ENCODE results near the gene PAFAH1B2.
"Not testable (repeated sequence)": the region's sequence is repeated elsewhere in the genome, so short reads cannot be mapped to it uniquely, and the experiment has no call there.

PAFAH1B2 gene

DNA sequence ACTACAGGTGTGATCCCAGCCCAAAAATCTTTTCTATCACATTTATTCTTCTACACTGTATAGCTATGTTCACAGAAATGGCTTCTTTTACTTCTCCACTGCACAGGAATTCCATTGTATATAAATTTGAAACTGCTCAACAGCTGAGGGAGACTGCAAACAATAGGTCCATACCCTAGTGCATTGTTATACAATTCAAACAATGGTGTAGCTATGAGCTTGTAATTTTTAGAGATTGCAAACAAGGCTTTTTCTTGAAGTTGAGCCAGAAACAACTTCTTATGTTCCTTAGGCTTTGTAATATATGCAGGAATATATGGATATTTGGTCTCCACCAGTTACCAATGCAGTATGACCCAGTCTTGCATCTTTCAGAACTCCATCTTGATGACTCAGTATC lies 26.4 kb upstream of the PAFAH1B2 start:
- DNase-seq (ENCODE audit: low spot score) = no peak
- TF ChIP-seq, protein P1, sequence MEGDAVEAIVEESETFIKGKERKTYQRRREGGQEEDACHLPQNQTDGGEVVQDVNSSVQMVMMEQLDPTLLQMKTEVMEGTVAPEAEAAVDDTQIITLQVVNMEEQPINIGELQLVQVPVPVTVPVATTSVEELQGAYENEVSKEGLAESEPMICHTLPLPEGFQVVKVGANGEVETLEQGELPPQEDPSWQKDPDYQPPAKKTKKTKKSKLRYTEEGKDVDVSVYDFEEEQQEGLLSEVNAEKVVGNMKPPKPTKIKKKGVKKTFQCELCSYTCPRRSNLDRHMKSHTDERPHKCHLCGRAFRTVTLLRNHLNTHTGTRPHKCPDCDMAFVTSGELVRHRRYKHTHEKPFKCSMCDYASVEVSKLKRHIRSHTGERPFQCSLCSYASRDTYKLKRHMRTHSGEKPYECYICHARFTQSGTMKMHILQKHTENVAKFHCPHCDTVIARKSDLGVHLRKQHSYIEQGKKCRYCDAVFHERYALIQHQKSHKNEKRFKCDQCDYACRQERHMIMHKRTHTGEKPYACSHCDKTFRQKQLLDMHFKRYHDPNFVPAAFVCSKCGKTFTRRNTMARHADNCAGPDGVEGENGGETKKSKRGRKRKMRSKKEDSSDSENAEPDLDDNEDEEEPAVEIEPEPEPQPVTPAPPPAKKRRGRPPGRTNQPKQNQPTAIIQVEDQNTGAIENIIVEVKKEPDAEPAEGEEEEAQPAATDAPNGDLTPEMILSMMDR (IDR thresholded peaks at IDR 0.05) = no peak
- Histone ChIP-seq H3K27ac (no peak overlapping the region), H3K4me3 (no peak overlapping the region)

DNA sequence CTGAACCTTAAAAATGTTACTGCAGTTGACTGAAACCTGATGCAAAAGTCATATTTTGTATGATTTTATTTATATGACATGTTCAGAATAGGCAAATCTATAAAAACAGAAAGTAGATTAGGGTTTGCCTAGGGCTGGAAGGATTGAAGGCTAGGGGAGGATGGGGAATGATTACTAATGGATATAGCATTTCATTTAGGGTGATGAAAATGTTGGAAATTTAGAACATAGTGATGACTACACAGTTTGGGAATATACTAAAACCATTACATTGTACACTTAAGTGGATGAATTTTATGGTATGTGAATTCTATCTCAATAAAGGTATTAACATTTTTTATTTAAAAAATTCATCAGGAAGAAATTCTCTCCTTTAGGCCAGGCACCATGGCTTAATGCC lies 22.9 kb upstream of the PAFAH1B2 start:
- no peak overlapping the region for H3K4me3 ChIP-seq
- H3K27ac ChIP-seq = no peak overlapping the region
- DNase-seq (ENCODE audit: low spot score) = no peak
- TF ChIP-seq, protein P1 (IDR thresholded peaks at IDR 0.05) = no peak

DNA sequence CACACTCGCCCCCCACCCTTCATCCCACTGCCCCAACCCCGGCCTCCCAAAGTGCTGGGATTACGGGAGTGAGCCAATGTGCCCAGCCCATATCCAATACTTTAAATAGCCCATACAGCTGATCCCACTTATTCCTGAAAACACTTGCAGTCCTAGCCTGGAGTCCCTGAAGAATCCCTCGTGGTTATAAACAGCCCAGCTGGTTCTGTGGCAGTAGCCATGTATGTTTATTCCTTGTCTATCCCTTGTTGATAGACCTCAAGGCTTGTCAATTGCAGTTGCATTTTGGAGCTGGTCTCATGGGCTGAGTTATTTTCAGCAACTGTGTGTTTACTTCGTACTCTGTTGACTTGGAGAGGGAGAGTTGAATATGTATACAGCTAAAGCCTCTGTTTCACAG lies 21.5 kb upstream of the PAFAH1B2 start:
- no peak for DNase-seq (ENCODE audit: low spot score)
- TF ChIP-seq, protein P1 (IDR thresholded peaks at IDR 0.05) = no peak
- H3K4me3 ChIP-seq = no peak overlapping the region

DNA sequence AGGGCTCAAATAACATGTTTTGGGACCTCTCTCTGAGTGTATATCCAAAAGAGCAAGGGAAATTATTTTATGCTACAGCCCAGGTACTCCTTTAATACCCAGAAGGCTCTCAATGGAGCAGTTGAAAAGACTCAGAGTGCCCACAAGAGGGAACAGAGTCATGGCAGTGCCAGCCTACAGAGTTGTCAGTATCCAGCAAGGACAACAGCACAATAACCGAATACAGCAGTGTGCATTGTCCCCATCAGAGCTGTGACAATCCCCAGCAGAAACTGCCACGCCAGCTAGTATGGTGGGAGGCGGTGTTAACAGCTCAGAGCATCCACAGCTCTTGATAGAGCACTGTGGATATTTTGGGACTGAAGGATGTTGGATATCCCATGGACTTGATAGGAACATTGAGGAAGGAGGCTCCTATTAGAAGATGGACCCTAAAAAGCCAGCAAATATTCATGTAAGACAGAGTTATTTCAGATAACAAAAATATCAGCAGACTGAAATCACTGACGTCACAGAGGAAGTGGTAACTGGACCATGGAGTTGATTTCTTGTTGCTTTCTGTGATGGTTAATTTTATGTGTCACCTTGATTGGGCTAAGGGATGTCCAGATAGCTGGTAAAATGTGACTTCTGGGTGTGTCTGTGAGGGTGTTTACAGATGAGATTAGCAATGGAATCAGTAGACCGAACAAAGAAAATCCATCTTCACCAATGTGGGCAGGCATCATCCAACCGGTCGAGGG lies 17.7 kb upstream of the PAFAH1B2 start:
- TF ChIP-seq, protein P1 (IDR thresholded peaks at IDR 0.05) = no peak
- no peak for DNase-seq (ENCODE audit: low spot score)
- Histone ChIP-seq H3K27ac (no peak overlapping the region), H3K4me3 (no peak overlapping the region)

More for the DNA sequence above, 21.5 kb upstream of the PAFAH1B2 start:
- no peak overlapping the region for H3K27ac ChIP-seq

DNA sequence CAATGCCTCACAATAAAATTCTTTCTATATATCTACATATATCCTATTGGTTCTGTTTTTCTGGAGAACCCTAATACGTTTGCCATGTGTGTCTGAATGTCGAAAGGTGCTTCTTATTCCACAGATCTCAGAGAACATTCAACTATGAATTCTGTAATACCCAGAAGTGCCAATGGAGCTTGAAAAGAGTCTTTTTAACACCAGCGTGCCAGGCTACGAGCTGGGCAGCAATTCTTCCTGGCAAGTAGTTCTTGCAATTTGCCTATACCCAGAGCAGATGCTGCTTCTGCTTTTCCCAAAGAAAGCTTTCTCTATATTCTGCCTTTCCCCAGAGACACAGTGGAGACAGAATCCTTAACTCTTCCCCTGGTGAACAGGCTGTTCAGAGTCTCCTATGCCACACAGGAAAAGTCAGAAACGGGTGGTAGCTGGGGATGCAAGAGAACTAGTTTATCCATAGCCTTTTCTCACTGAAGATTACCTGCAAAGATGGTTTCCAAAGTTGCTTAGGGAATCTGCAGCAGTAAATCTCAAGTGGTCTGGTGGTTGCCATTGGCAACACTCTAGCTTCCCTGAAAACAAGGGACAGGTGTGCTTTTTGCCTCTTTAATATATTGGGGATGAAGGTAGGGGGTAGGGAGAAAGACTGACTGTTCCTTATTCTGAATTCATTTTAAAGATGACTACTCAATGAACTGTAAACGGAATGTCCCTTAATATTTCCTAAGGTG lies 16.8 kb upstream of the PAFAH1B2 start:
- H3K27ac ChIP-seq = no peak overlapping the region
- H3K4me3 ChIP-seq = no peak overlapping the region
- DNase-seq (ENCODE audit: low spot score) = no peak
- TF ChIP-seq, protein P1 (IDR thresholded peaks at IDR 0.05) = no peak

DNA sequence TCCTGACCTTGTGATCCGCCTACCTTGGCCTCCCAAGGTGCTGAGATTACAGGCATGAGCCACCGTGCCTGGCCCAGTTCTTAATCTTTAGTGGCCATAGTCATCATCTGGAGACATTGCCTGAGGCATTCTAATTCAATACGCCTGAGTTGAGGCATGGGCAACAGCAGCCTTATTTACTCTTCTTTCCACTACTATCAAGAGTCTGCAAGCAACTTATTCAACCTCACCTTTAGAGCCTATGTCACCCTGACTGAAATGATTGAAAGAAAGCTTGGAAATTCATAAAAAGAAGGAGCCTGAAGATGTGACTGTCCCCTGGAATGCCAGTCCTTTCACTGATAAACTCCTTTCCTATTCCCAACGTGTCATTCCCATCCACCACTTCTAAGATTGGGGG lies 15.8 kb upstream of the PAFAH1B2 start:
- Histone ChIP-seq H3K27ac (no peak overlapping the region), H3K4me3 (no peak overlapping the region)
- TF ChIP-seq, protein P1 (IDR thresholded peaks at IDR 0.05) = no peak
- no peak for DNase-seq (ENCODE audit: low spot score)

DNA sequence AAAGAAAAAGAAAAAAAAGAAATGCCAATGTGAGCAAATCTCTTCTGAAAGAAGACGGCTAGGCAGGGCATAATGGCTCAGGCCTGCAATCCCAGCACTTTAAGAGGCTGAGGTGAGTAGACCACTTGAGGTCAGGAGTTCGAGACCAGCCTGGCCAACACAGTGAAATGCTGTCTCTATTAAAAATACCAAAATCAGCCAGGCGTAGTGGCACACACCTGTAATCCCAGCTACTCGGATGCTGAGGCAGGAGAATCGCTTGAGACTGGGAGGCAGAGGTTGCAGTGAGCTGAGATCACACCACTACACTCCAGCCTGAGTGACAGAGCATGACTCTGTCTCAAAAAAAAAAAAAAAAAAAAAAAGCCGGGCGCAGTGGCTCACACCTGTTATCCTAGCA lies 13.7 kb upstream of the PAFAH1B2 start:
- not testable (repeated sequence) for H3K27ac ChIP-seq; DNase-seq (ENCODE audit: low spot score); H3K4me3 ChIP-seq

Measured in coronary artery (tissue), 2 donors.